Endometrial microvascular endothelial cells (primary cell): ENCODE measurements around the gene FOXL3. TPM values are rescaled to one million over a fixed set of nuclear protein-coding genes. Genes with fewer than 3 reads are reported as not detected.

Experiments used
- in situ Hi-C: cut with HindIII; loops from 2 replicates; pipeline ENCODE4 v1.10.0; 2017; ENCODE audit warnings: low sequenced_read_pairs, low pct_unique_long_range_greater_than_20kb; ENCODE audit errors: inconsistent ontology term
- total RNA-seq: library from RNA; depleted of rRNA; stranded (reverse); fragments of >200 nt; gene quantifications from one replicate; pipeline ENCODE4 v1.2.3, GENCODE V29; 2015; ENCODE audit errors: inconsistent ontology term

Gene FOXL3
- total RNA-seq, 1 donor from 2014 or later: not detected

- in situ Hi-C loops: no loop called here
These were observed 21.8 kb downstream of the FOXL3 start for GRCh38 chr7:311796-312195.

GRCh38 chr7:312424-312823 lies 22.5 kb downstream of the FOXL3 start:
- in situ Hi-C loops: no loop called here

GRCh38 chr7:314853-315252 lies 24.9 kb downstream of the FOXL3 start:
- in situ Hi-C loops: no loop called here

DNA sequence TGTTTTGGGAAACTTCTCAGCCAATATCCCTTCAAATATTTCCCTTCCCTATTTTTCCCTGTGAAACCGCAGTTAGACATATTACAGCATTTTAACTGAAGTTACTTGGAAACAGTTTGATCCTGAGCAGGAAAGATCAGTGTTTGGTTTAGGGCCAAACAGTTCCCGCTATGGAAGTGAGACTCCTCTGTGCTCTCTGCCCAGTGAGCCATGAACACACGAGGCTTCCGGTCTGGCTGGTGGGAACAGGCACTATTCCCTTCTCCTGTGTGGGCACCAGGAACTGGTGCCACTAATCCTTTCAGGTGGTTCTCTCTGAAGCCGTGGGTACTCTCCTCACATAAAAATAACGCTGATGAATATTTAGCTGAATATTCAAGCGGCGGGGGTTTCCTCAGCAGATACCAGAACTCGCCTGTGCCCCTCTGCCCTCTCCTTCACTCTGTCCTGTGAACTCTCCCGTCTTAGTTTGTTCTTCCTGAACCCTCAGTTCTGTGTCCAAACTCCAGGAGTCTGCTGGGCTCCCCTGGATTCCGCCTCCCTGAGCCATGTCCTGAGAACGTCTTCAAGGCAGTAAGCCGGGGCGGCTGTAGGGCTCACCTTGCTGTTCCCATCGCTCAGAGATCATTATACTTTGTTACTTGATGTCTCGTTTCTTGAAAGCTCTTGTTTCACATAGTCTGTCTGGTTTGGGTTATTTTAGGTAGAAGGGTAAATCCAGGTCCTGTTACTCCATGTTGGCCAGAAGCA lies 25.7 kb downstream of the FOXL3 start:
- in situ Hi-C loops: no loop called here

DNA sequence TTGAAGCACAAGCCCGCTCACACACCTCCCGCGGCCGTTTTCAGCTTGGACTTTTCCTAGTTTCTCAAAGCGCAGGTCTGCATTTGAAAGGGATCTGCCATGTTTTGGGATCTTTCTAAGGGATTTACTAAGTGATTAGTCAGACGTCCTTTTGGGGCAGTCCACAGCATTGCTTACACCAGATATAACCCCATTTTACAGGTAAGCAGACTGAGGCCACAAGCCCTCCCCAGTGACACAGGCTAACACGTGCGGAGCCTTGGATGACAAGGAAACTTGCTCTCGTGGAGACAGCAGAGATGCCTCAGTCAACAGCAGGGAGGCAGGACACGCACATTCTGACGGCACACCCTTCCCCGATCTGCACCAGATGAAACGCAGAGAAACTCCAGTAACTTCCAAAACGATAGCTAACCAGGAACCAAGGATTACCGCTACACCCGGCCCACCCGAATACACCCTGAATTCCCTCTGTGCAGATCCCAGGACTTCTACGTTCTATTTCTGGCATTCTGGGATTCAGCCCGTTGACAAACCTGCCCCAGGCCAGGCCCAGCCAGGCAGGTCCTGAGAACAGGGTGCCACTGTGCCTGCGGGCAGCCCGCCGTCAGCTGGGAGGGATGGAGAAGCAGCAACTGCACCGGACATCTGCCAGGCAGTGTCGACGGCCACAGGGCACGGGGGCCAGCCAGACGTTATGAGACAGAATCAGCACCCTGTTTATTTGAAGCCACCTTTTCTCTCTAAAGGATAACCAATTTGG lies 27.9 kb downstream of the FOXL3 start:
- in situ Hi-C loops: no loop called here

DNA sequence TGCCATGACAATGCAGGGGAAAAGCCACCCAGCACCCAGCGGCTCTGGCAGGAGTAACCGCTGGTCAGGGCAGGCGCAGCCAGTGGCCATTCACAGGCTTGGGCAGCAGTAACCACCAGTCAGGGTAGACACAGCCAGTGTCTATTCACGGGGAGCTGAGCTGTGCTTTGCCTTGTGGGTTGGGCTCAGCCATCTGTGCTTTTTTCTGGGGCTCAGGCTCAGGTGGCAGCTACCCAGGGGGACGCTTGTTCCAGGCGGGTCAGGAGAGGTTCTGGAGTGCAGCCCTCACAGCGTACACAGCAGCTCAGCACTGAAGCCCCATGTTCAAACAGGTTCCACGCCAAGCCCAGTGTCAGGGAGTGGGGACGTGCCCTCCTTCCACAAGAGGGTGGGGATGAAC lies 28.5 kb downstream of the FOXL3 start:
- in situ Hi-C loops: no loop called here

DNA sequence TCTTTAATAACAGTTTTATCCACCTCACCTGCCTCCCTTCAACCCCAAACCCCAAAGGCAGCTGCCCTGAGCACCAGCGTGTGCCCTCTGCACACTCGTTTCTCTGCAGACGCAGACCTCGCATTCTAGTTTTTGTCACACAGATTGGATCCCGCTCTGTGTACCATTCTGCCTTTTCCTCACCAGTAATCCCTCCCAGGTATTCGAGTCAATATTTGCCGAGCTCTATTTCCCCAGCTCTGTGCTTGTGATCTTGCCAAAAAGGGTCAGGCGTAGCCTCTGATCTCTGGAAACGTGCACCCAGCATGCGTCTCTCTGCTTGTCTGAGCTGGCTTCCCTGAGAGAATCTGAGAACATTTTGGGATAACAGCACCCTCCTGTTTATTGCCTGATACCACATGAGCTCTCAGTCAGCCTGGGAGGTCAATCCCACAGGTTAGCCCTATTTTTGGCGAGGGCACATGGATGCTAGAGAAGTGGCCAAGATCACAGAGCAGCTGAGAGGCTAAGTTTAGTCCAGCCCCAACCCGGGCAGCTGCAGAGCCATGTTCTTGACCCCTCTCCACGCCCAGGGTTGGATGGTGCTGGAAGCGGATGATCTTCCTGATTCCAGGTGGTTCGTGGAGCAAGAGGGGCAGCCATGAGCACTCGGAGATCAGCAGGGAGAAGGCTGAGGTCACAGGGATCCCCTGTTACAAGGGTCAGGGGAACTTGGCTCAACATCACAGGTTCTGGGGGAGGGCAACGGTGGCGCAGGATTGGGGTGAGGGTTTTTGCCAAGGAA lies 29.1 kb downstream of the FOXL3 start:
- in situ Hi-C loops: no loop called here

DNA sequence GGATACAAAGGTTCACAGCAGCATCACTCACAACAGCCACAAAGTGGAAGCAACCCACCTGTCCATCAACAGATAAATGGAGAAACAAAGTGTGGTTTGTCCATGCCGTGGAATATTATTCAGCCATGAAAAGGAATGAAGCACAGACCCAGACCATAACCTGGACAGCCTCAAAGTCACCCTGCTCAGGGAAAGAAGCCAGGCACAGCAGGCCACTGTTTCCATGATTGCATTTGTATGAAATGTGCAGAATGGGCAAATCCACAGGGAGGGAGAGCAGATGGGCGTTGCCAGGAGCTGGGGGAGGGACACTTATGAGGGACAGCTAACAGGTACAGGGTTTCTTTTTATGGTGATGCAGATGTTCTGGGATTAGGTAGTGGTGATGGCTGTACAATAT lies 30.3 kb downstream of the FOXL3 start:
- in situ Hi-C loops: no loop called here

DNA sequence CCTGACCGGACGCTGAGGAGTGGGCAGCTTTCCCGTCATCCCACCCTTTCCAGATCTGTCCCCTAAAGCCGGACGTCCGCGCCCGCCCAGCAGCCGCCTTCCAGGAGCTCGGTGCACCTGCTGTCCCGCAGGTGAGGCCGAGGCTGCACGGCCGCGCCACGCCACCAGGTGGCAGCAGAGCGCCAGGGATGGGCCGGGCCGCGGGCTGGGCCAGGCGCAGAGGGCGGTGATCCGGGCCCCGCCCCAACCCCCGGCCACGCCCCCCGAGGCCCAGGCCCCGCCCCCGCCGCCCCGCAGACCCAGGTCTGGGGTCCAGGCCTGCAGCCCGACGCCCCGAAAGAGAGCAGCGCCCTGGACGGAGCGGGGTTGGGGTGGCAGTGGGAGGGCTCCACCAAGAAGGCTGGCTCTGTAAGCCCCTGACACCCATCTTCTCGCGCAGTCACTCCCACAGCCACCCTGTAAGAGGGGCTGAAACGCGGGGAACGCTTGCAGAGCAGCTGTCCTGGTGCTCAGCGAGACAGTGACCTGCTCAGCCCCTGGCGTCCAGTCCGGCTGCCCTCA lies 32.2 kb downstream of the FOXL3 start:
- in situ Hi-C loops: no loop called here

DNA sequence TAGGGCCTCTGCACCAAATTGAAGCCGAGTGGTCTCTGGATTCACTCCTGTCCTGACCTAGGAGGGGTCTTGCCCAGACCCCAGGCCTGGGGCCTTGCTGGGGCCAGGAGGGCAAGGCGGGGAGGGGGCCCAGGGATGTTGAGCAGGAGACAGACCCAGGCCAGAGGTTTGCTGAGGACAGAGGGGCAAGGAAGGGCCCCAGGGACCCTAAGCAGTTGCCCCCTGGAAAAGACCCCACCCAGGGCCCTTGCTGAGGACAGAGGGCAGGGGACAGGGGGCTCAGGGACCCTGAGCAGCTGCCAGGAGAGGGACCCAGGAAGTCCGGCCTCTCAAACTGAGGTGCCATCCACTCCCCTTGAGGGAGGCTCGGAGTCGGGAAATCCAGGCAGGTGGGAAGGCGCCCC lies 32.7 kb downstream of the FOXL3 start:
- in situ Hi-C loops: no loop called here

DNA sequence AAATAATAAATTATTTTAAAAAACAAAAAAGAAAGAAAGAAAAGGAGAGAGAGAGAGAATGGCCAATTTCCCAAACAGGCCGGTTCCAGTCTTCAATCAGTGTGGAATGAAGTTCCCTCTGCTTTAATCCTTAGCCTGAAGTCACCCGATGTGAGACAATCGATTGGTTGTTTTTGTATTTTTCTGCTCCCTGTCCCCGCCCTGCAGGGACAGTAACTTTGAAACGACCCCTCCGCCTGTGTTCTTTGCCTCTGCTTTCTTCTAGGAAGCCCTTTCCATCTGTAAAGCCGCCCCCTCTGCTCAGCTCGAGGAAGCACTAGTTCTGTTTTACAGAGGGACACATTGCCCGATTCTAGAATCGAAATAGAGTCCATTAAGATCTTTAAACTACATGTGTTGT lies 33.4 kb downstream of the FOXL3 start:
- in situ Hi-C loops: no loop called here

- in situ Hi-C loops: no loop called here
These were observed 34.0 kb downstream of the FOXL3 start for GRCh38 chr7:324011-324410.

- in situ Hi-C loops: no loop called here
These were observed 35.3 kb downstream of the FOXL3 start for GRCh38 chr7:325051-325798.

- in situ Hi-C loops: no loop called here
These were observed 35.8 kb downstream of the FOXL3 start for GRCh38 chr7:325811-326210.

- in situ Hi-C loops: no loop called here
These were observed 36.3 kb downstream of the FOXL3 start for GRCh38 chr7:326273-326672.

DNA sequence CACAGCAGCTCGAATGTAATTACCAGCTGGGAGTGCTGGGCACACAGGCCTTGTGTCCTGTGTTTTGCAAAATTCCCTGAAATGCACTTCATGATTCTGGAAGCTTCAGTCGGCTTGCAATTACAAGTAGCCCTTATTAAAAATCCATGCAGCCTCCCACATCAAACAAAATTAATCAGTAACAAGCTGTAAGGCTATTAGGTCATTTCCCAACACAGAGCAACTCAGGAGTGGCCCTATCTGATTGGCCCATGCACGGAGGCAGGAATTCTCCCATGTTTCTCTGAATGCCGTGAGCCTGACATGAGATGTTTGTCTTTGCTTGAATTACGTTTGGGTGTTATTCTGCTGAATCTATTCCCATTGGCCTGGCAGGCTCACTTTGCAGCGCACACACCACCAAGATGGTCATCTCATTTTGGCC lies 36.9 kb downstream of the FOXL3 start:
- in situ Hi-C loops: no loop called here

DNA sequence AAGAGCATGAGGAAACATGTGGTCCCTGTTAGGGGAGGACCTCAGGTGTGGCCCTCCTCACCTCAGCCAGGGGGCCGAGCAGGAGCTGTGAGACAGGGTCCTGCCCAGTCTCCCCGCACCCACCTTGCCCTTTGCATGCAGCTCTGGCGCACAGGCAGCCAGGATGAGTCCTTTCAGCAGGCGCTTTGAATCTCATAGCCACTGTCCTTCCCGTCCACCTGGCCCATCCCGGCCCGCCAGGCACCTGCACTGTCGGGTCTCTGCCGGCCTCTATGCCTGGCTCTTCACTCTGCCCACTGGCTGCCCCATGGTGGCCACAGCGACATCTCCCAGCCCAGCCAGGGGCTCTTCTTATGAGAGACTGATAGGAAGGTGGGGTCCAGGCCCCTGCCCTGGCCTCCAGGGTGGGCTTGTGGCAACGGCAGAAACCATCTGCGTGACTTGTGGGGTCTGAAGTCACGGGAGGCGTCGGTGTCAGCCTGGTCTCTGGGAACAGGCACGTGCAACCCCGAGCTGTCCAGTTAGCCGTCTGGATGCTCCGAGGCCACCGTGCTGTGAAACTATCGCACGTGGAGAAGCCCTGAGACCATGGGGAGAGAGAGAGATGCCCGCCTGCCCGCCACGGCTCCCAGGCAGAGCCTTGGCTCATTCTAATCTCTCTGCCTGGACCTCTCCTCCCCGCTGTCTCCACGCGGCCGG lies 37.4 kb downstream of the FOXL3 start:
- in situ Hi-C loops: no loop called here

DNA sequence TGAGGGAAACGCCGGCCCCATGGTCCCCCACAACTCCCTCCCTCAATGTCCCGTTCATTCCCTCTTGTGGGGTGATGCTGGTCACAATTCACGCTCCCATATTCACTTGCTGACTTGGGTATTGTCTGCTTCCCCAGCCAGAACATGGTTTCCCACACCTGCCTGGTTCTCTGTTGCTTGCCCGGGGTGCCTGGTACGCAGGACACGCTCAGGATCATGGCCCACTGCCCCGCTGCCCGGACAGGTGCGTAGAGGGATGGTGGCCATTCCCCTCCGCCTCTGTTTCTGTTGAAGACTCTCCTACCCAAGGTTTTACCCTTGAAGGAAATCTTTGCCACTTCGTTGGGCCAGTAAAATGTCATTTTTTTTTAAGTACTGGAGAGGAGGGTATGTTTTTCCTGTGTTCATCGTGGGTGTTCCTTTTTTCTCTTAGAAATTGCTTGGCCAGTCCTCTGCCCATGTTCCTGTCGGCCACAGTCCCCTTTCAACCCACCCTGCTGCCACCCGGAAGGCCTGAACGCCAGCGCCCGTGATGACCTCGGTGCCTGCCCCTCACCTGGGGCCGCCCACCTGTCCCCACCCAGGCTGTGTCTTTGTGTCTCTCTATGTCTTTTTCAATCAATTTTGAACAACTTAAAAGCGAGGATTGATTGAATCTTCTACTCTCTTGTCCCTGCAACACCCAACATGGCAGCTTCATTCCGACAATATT lies 38.2 kb downstream of the FOXL3 start:
- in situ Hi-C loops: no loop called here
